Stomach smooth muscle (tissue), 2 donors: ENCODE data around the gene SUPT4H1.

ENCODE experiments used
- H3K27ac ChIP-seq: one replicate; pipeline ENCODE4 v1.7.0; 2013; ENCODE audit warnings: mild to moderate bottlenecking, low read length, inconsistent platforms
- H3K27me3 ChIP-seq, 2 donors: one replicate each; pipeline ENCODE4 v1.7.0; 2013; ENCODE audit warnings: low read length in 2 of 2; ENCODE audit not compliant: insufficient read depth in 2 of 2, control insufficient read depth in 1 of 2
- H3K36me3 ChIP-seq, 2 donors: one replicate each; pipeline ENCODE4 v1.7.0; 2013; ENCODE audit warnings: low read length in 2 of 2; ENCODE audit not compliant: control insufficient read depth in 2 of 2, insufficient read depth in 2 of 2
- H3K4me1 ChIP-seq: one replicate; pipeline ENCODE4 v1.7.0; 2013; ENCODE audit warnings: low read length; ENCODE audit not compliant: control insufficient read depth, insufficient read depth
- H3K4me3 ChIP-seq, 2 donors: one replicate each; pipeline ENCODE4 v1.7.0; 2013; ENCODE audit warnings: low read length in 2 of 2
- H3K9ac ChIP-seq, 2 donors: one replicate each; pipeline ENCODE4 v1.7.0; 2013; ENCODE audit warnings: low read length in 2 of 2, mild to moderate bottlenecking in 1 of 2
- H3K9me3 ChIP-seq, 2 donors: one replicate each; pipeline ENCODE4 v1.7.0; 2013; ENCODE audit warnings: low read length in 2 of 2; ENCODE audit not compliant: control insufficient read depth in 2 of 2
- donor health status: healthy.
- donor health status: Pancreatic carcinoma.

SUPT4H1 gene

DNA sequence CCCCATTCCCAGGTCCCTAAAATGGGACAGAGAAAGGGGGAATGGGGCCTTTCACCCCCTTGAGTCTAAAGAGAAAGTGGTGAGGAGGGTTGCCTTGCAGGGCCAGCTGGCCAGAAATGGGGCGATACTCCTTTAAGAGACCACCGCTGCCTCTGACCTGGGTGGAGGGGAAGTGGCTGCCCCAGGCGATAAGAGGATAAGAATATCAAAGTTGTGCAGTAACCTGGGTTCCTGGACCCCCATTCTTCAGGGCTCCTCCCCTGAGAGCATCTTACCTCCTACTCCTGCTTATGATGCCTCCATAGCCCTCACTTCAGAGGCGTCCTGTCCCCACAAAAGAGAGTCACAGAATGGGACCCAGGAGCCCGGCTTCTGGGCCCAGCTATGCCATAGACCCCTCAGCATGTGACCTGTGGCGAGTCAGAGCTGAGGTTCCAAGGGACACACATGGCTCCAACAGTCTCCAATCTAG lies 18.2 kb downstream of the SUPT4H1 start:
- Histone ChIP-seq H3K36me3 (no peaks in the 10 kb centered on the region), H3K4me3 (no peak overlapping the region), H3K9me3 (no peaks in the 10 kb centered on the region), H3K4me1 (peaks cover 20% of the 10 kb centered on the region), H3K27me3 (peaks cover 5% of the 10 kb centered on the region in 2 donors), H3K9ac (no peak overlapping the region), H3K27ac (no peak overlapping the region)

DNA sequence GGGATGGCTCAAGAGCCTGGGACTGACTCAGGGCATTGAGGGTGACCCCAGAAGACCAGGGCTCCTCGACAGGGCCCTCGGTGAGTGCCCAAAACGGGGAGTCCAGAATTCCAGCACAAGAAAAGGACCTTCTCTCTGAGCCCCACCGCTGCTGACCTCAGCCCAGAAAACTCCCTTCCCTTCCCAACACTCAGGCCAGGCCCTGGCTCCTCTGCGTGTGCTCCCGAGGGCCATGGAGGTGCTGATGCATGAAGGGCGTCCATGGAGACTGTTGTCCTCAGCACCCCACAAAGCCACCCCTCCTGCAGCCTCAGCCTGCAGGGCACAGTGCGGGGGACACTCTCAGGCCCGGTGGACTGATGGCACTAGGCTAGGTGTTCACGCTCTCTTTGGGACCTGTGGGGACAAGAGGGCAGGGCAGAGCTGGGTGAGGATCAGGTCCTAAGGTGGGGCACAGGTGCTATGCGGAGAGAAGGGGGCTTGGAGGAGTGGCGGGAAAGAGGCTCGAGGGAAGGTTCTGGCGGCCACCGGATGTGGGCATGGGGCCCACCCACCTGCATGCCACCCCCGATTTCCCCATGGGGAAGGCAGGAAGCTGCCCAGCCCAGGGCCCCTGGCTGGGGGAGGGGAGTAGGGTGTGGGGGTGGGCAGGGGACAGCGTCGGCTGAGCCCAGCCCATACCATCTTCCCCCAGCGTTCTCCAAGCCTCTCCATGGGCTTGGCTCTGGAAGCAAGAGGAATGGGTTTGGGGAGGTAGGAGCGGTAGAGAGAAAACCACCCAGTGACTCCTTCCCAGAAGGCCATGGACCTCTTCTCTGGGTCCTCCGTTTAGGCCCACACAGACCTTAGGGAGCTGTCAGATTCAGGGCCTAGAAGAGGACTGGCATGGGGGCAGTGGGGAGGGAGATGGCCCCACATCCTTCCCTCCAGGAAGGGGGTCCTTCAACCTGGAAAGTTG lies 18.9 kb downstream of the SUPT4H1 start:
- no peak overlapping the region for H3K9ac ChIP-seq

GRCh38 chr17:58331815-58332777 lies 19.9 kb downstream of the SUPT4H1 start:
- peak overlapping the region in 1 of 2 donors; percentile 52 for H3K4me3 ChIP-seq
- H3K9me3 ChIP-seq = no peaks in the 10 kb centered on the region
- H3K4me1 ChIP-seq = peaks cover 6% of the 10 kb centered on the region
- H3K36me3 ChIP-seq = no peaks in the 10 kb centered on the region
- H3K27ac ChIP-seq = no peak overlapping the region
- peaks cover 5% of the 10 kb centered on the region in 2 donors for H3K27me3 ChIP-seq
- H3K9ac ChIP-seq = peak overlapping the region in 1 of 2 donors; percentile 42

More for the DNA sequence above, 18.9 kb downstream of the SUPT4H1 start:
- Histone ChIP-seq H3K36me3 (no peaks in the 10 kb centered on the region), H3K4me1 (peaks cover 14% of the 10 kb centered on the region), H3K27me3 (peaks cover 5% of the 10 kb centered on the region in 2 donors), H3K4me3 (peak overlapping the region in 1 of 2 donors; percentile 35), H3K27ac (no peak overlapping the region), H3K9me3 (no peaks in the 10 kb centered on the region)

- H3K9me3 ChIP-seq = no peaks in the 10 kb centered on the region
- H3K36me3 ChIP-seq = no peaks in the 10 kb centered on the region
- peak overlapping the region in 1 of 2 donors; percentile 52 for H3K4me3 ChIP-seq
- H3K27ac ChIP-seq = no peak overlapping the region
- peaks cover 3 to 5% of the 10 kb centered on the region in 2 donors for H3K27me3 ChIP-seq
- H3K4me1 ChIP-seq = peaks cover 1% of the 10 kb centered on the region
- peak overlapping the region in 1 of 2 donors; percentile 42 for H3K9ac ChIP-seq
Measured at GRCh38 chr17:58330997-58331814, 20.8 kb downstream of the SUPT4H1 start.

GRCh38 chr17:58330538-58330996 lies 21.4 kb downstream of the SUPT4H1 start:
- Histone ChIP-seq H3K36me3 (no peaks in the 10 kb centered on the region), H3K4me3 (peak overlapping the region in 1 of 2 donors; percentile 35), H3K27ac (no peak overlapping the region), H3K4me1 (no peaks in the 10 kb centered on the region), H3K9me3 (no peaks in the 10 kb centered on the region), H3K27me3 (peaks cover 2 to 4% of the 10 kb centered on the region in 2 donors), H3K9ac (no peak overlapping the region)

DNA sequence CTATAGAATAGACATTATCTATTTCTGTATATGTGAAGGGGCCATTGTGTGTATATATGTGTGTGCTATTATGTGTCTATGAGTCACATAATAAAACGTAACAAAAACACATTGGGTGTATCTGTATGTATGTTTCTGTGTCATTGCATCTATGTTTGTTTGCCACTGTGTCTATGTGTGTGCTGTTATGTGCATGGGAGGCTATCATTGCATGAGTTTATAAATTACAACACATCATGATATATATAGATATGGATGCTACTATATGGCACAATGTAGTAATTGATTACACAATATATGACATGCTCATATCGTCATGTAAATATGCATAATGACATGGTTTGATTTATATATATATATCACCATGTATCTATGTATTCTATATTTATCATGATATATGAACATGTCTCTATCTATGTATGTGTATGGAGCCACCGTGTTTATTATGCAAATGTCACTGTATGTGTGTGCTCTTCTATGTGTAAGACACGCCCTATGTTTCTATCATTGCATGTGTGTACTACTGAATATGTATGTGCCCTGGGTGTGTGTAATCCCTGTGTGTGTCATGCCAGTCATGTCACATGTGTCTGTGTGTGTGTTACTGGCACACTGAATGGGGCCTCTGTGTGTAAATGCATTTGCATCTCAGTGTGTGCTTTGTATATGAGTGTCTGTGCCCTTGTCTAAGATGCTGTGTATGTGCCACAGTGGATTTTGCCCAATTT lies 22.0 kb downstream of the SUPT4H1 start:
- no peak overlapping the region for H3K9ac ChIP-seq
- H3K27me3 ChIP-seq = peaks cover 2 to 3% of the 10 kb centered on the region in 2 donors
- H3K4me3 ChIP-seq = peak overlapping the region in 1 of 2 donors; percentile 35
- peaks cover 6% of the 10 kb centered on the region for H3K4me1 ChIP-seq
- no peak overlapping the region for H3K27ac ChIP-seq
- H3K36me3 ChIP-seq = no peaks in the 10 kb centered on the region
- no peaks in the 10 kb centered on the region for H3K9me3 ChIP-seq

GRCh38 chr17:58329035-58329809 lies 22.8 kb downstream of the SUPT4H1 start:
- H3K4me1 ChIP-seq = peaks cover 12% of the 10 kb centered on the region
- H3K27ac ChIP-seq = no peak overlapping the region
- H3K4me3 ChIP-seq = no peak overlapping the region
- H3K9ac ChIP-seq = no peak overlapping the region
- H3K27me3 ChIP-seq = peaks cover 0 to 3% of the 10 kb centered on the region in 2 donors
- no peaks in the 10 kb centered on the region for H3K36me3 ChIP-seq
- no peaks in the 10 kb centered on the region for H3K9me3 ChIP-seq

DNA sequence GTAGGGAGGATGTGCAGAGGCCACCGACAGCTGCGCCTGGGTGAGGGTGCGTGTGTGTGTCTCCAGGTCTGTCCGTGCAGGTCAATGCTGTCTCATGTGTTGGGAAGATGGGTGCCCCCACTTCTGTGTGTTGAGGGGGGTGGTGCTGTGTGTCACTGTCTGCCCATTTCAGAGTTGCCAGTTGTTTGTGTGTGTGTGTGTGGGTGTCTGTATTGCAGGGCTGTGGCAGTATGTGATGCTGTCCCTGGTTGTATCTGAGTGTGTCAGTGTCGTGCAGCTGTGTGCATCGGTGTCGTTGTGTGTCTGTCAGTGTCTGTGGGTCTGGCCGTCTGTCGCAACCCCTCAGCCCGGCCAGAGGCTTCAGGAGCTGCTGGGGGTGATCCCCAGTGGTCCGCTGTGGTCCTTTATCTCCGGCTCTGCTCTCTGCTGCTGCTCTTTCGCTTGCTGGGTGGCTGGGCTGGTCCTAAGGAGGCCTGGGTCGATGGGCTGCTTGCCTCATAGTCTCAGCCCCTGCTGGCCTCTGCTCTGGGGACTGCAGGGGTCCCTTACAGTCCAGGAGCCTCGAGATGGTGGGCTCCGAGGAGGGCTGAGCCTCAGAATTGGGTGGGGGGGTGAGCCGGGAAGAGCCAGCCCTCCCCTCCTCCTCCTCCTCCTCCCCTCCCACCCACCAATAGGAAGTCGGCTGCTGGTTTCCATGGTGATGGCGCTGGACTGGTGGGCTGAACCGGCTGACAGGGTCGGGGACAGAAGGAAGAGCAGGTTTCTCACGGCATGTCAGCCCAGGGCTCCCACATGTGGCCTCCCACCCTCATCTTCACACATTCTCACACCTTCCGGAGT lies 23.6 kb downstream of the SUPT4H1 start, which contains the start of gene TSPOAP1:
TSPOAP1 (minus strand) TSS at position 601 of the 840 bp plus-strand sequence. CDS start 875 bp downstream, outside the sequence.
- Histone ChIP-seq H3K27me3 (no peaks in the 10 kb centered on the region), H3K9ac (no peak within 1 kb of the TSS), H3K27ac (no peak within 1 kb of the TSS), H3K36me3 (no peaks in the 10 kb centered on the region), H3K9me3 (no peaks in the 10 kb centered on the region), H3K4me1 (peaks cover 18% of the 10 kb centered on the region), H3K4me3 (no peak within 1 kb of the TSS)
